B cell (primary cell): ENCODE results near the gene CNTN4. TPM values are rescaled to one million over a fixed set of nuclear protein-coding genes. Genes with fewer than 3 reads are reported as not detected.

ENCODE experiments used
- ATAC-seq: fragments of 200-7000 bp; cut with Tn5 transposase; one replicate; pipeline ENCODE4 v1.10.0; 2021; ENCODE audit warnings: low read depth, mild to moderate bottlenecking, moderate number of reproducible peaks, moderate library complexity
- CTCF ChIA-PET: fragments of 350-600 bp; sonication (Branson Sonifier 250); formaldehyde crosslinking; loops from one replicate; lab custom pipeline; 2021; ENCODE audit warnings: antibody characterized with exemption, inconsistent platforms; lab: Charles Lee
- POLR2A ChIA-PET: fragments of 350-600 bp; sonication (Branson Sonifier 250); formaldehyde crosslinking; loops from one replicate; lab custom pipeline; 2021; ENCODE audit warnings: antibody characterized with exemption; lab: Charles Lee
- DNase-seq: peaks from one replicate; pipeline ENCODE4 v3.0.0; 2013
- H2AFZ ChIP-seq: 2 replicates; pipeline ENCODE4 v1.6.1; 2012; ENCODE audit warnings: mild to moderate bottlenecking, low read depth, low read length; ENCODE audit not compliant: insufficient read depth, poor library complexity, severe bottlenecking
- H3K27ac ChIP-seq, 2 donors: 1 replicate in 1 of 2; 2 replicates in 1 of 2; pipeline ENCODE4 v1.5.1; 2012 to 2013; ENCODE audit warnings: low read length in 2 of 2, mild to moderate bottlenecking in 2 of 2, moderate library complexity in 1 of 2
- H3K27me3 ChIP-seq, 4 experiments: fragments of 200-600 bp in 1 of 4; sonication (generic) in 1 of 4; replicated peaks in 1 of 4; 1 replicate in 2 of 4; 2 replicates in 2 of 4; pipeline versions ENCODE4 v1.6.1 to v1.7.0; 2013 to 2016; ENCODE audit warnings: low read length in 3 of 4, mild to moderate bottlenecking in 2 of 4, mixed read lengths in 1 of 4, moderate library complexity in 1 of 4; ENCODE audit not compliant: insufficient read depth in 4 of 4, control insufficient read depth in 3 of 4; ENCODE audit errors: control extremely low read depth in 1 of 4
- H3K36me3 ChIP-seq, 2 experiments: replicated peaks in 1 of 2; 1 replicate in 1 of 2; 2 replicates in 1 of 2; pipeline versions ENCODE4 v1.6.1 to v1.7.1; 2013; ENCODE audit warnings: low read length in 1 of 2; ENCODE audit not compliant: insufficient read depth in 2 of 2, control insufficient read depth in 1 of 2; ENCODE audit errors: control extremely low read depth in 1 of 2, extremely low read depth in 1 of 2
- H3K4me1 ChIP-seq, 2 donors: fragments of 200-600 bp in 1 of 2; sonication (generic) in 1 of 2; 1 replicate in 1 of 2; 2 replicates in 1 of 2; pipeline versions ENCODE4 v1.5.1 to v1.6.1; 2013 to 2017; ENCODE audit warnings: low read length in 2 of 2; ENCODE audit not compliant: control insufficient read depth in 2 of 2, insufficient read depth in 2 of 2
- H3K4me2 ChIP-seq: replicated peaks from 2 replicates; pipeline ENCODE3; 2012; ENCODE audit warnings: mild to moderate bottlenecking, low read depth, low read length; ENCODE audit not compliant: poor library complexity, severe bottlenecking
- H3K4me3 ChIP-seq, 5 experiments: fragments of 200-600 bp in 1 of 5; sonication (generic) in 1 of 5; 1 replicate in 3 of 5; 2 replicates in 2 of 5; pipeline versions ENCODE4 v1.5.1 to v1.7.0; 2011 to 2016; ENCODE audit warnings: low read length in 4 of 5, mild to moderate bottlenecking in 4 of 5, low read depth in 2 of 5, control low read depth in 1 of 5, moderate library complexity in 1 of 5; ENCODE audit not compliant: insufficient read depth in 1 of 5; ENCODE audit errors: control extremely low read depth in 1 of 5, extremely low read depth in 1 of 5
- H3K79me2 ChIP-seq: fragments of 200-600 bp; sonication (generic); one replicate; pipeline ENCODE4 v1.6.0; 2016; ENCODE audit warnings: low read length; ENCODE audit not compliant: control insufficient read depth, insufficient read depth
- H3K9ac ChIP-seq: fragments of 200-600 bp; sonication (generic); 2 replicates; pipeline ENCODE4 v1.6.1; 2017; ENCODE audit warnings: mild to moderate bottlenecking, low read length, moderate library complexity
- H3K9me3 ChIP-seq, 3 donors: one replicate each; pipeline versions ENCODE4 v1.6.1 to v1.7.1; 2013; ENCODE audit warnings: low read length in 2 of 3; ENCODE audit not compliant: control insufficient read depth in 2 of 3, insufficient read depth in 1 of 3; ENCODE audit errors: control extremely low read depth in 1 of 3
- H4K20me1 ChIP-seq: 2 replicates; pipeline ENCODE4 v1.6.0; 2012; ENCODE audit warnings: mild to moderate bottlenecking, low read length; ENCODE audit not compliant: insufficient read depth, control insufficient read depth, poor library complexity, severe bottlenecking
- H3K27ac Mint-ChIP-seq: one replicate; pipeline ENCODE4 v1.8.0; 2021; ENCODE audit warnings: mixed read lengths
- H3K27me3 Mint-ChIP-seq: one replicate; pipeline ENCODE4 v1.8.0; 2021; ENCODE audit warnings: mixed read lengths
- H3K4me1 Mint-ChIP-seq: one replicate; pipeline ENCODE4 v1.8.0; 2021; ENCODE audit warnings: mixed read lengths
- H3K4me3 Mint-ChIP-seq: one replicate; pipeline ENCODE4 v1.8.0; 2021; ENCODE audit warnings: mixed read lengths
- H3K9me3 Mint-ChIP-seq: one replicate; pipeline ENCODE4 v1.8.0; 2022; ENCODE audit warnings: mixed read lengths; ENCODE audit not compliant: insufficient read depth
- CTCF ChIP-seq: fragments of 200-600 bp; IDR thresholded peaks from one replicate; pipeline ENCODE4 v1.8.0; 2022; ENCODE audit warnings: antibody characterized with exemption, mild to moderate bottlenecking
- EZH2 ChIP-seq: IDR thresholded peaks from 2 replicates; pipeline ENCODE4 v1.6.1; 2012; ENCODE audit warnings: borderline replicate concordance, low read depth, mild to moderate bottlenecking, moderate library complexity, low read length; ENCODE audit not compliant: insufficient read depth, poor library complexity, severe bottlenecking
- WGBS: methylation state at CpG from one replicate; pipeline ENCODE4 v1.1.5; 2013; ENCODE audit warnings: missing lambda C conversion rate; ENCODE audit not compliant: insufficient coverage; 5-methylcytosine and 5-hydroxymethylcytosine counted together
- intact Hi-C: fragments of 100-400 bp; cut with micrococcal nuclease; formaldehyde crosslinking; loops from one replicate; pipeline ENCODE4 v1.10.0; 2022
- polyA plus RNA-seq: library from polyadenylated mRNA; depleted of rRNA; stranded (reverse); fragments of >200 nt; gene quantifications from 2 replicates; pipeline ENCODE4 v1.2.3, GENCODE V29; 2012
- total RNA-seq, 2 donors: library from RNA; stranded (reverse); fragments of 120-200 nt in 1 of 2; gene quantifications; 1 replicate in 1 of 2; 2 replicates in 1 of 2; pipeline versions ENCODE4 v1.2.3 to v1.2.4, GENCODE V29; 2013 to 2022

CNTN4 gene
- total and polyA plus RNA-seq, 2 donors (not counting 1 experiment from before 2014, with no cell fraction given): 0.05 TPM; not detected in 1

- TF ChIP-seq CTCF (no peak), EZH2 (no peak)
Measured at GRCh38 chr3:2697589-2697988, 598.9 kb downstream of the CNTN4 start.

GRCh38 chr3:2701471-2701870 lies 602.8 kb downstream of the CNTN4 start:
- no peaks in the 10 kb centered on the region for H3K4me1 ChIP-seq
- no peak overlapping the region for H3K4me2 ChIP-seq
- H3K79me2 ChIP-seq: no peaks in the 10 kb centered on the region
- no peak for TF ChIP-seq CTCF
- H2AFZ ChIP-seq: no peak overlapping the region
- ATAC-seq (no peak), DNase-seq (no peak)
- WGBS: 97% methylated on average over 3 of the region's 3 CpGs
- H3K9ac ChIP-seq: no peak overlapping the region
- H3K4me1 Mint-ChIP-seq: no peaks in the 10 kb centered on the region
- H4K20me1 ChIP-seq: no peaks in the 10 kb centered on the region
- no peaks in the 10 kb centered on the region for H3K36me3 ChIP-seq
- POLR2A ChIA-PET: no interaction called here
- H3K27ac ChIP-seq: no peak overlapping the region
- no peak overlapping the region for H3K4me3 Mint-ChIP-seq
- no peak overlapping the region for H3K27ac Mint-ChIP-seq
- CTCF ChIA-PET: no interaction called here
- H3K9me3 Mint-ChIP-seq: no peaks in the 10 kb centered on the region
- H3K27me3 ChIP-seq: no peaks in the 10 kb centered on the region
- H3K27me3 Mint-ChIP-seq: no peaks in the 10 kb centered on the region
- no peaks in the 10 kb centered on the region for H3K9me3 ChIP-seq
- H3K4me3 ChIP-seq: no peak overlapping the region
- intact Hi-C loops: no loop called here

More at GRCh38 chr3:2697589-2697988, 598.9 kb downstream of the CNTN4 start:
- no peaks in the 10 kb centered on the region for H3K9me3 Mint-ChIP-seq
- no peak for ATAC-seq
- Histone ChIP-seq H3K4me3 (no peak overlapping the region), H3K79me2 (no peaks in the 10 kb centered on the region), H2AFZ (no peak overlapping the region), H3K9ac (no peak overlapping the region), H4K20me1 (no peaks in the 10 kb centered on the region), H3K4me1 (no peaks in the 10 kb centered on the region), H3K27ac (no peak overlapping the region), H3K4me2 (no peak overlapping the region), H3K27me3 (no peaks in the 10 kb centered on the region), H3K36me3 (no peaks in the 10 kb centered on the region), H3K9me3 (no peaks in the 10 kb centered on the region)
- intact Hi-C loops: no loop called here
- H3K27ac Mint-ChIP-seq: no peak overlapping the region
- POLR2A ChIA-PET: no interaction called here
- 80% methylated on average over 1 of the region's 2 CpGs for WGBS
- no peak overlapping the region for H3K4me3 Mint-ChIP-seq
- DNase-seq: no peak
- H3K4me1 Mint-ChIP-seq: no peaks in the 10 kb centered on the region
- CTCF ChIA-PET: no interaction called here
- H3K27me3 Mint-ChIP-seq: no peaks in the 10 kb centered on the region
